ENCODE results near the gene CREB5.

The CREB5 gene

DNA sequence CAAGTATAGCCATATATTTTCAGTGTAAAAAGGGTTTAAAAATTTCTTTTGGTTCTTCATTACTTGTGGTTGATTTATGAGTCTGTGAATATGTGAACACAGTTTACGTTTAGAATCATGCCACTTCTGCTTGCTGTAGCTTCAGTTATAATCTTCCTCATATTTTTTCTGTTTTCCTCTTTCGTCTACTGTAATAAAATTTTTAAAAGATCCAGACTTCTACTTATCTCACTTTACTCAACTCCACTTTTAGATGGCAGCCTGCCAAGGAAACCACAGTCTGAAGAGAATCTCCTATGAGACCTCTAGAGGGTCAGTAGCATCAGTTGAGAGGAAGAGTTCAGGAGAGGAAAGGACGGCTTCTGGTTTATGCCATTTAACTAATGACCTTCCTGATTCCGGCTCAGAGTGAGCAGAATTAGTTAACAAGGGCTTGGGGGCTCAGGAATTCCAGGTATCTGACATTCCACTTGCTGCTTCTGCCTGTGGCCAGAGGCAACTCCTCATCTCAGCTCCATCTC lies 21.4 kb downstream of the CREB5 start:
- Histone ChIP-seq H3K4me1 (ENCODE audit: insufficient read depth, low read length) (peaks cover 47% of the 10 kb centered on the region), H3K9ac (ENCODE audit: low read depth, low read length) (no peak overlapping the region), H3K9me3 (ENCODE audit: control insufficient read depth, insufficient read depth, low read length) (no peaks in the 10 kb centered on the region), H3K36me3 (ENCODE audit: insufficient read depth, low read length) (no peaks in the 10 kb centered on the region)

DNA sequence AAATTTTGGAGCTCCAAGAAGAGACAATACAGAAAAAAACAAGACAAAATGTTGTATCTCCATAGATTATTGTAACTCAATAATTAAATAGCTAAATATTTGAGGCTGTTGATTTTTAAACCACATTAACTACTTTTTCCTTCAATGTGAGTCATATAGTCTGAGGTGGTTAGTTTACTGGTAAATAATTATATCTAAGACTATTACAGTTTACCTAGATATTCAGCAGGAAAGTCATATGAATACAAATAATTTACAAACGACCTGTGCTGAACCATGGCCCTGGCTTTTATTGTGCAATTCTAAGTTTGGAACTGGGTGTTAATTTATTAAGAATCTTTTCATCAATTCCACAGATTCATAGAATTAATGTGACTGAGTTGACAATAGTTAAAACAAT lies 22.2 kb downstream of the CREB5 start:
- H3K4me1 ChIP-seq (ENCODE audit: insufficient read depth, low read length), result peaks cover 45% of the 10 kb centered on the region
- H3K9ac ChIP-seq (ENCODE audit: low read depth, low read length), result no peak overlapping the region
- no peaks in the 10 kb centered on the region for H3K36me3 ChIP-seq (ENCODE audit: insufficient read depth, low read length)
- no peaks in the 10 kb centered on the region for H3K9me3 ChIP-seq (ENCODE audit: control insufficient read depth, insufficient read depth, low read length)

DNA sequence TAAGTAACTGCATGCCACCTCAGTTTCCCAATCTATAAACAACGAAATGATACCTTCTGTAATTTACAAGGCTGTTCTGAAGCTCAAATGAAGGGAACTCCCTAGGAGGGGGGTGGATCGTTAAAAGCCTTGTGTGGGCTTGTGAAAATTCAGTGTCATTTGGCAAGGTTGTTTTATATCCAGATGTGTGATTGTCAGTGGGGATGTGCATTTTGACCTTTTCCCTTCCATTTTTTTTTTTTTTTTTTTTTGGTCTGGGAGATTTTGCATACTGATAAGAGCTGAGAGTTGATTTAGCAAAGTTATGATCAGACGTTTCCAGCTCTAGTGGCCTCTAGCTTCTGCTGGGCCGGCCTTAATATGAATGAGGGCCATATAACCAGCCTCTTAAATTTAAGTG lies 22.8 kb downstream of the CREB5 start:
- no peaks in the 10 kb centered on the region for H3K36me3 ChIP-seq (ENCODE audit: insufficient read depth, low read length)
- no peak overlapping the region for H3K9ac ChIP-seq (ENCODE audit: low read depth, low read length)
- H3K4me1 ChIP-seq (ENCODE audit: insufficient read depth, low read length), result peaks cover 39% of the 10 kb centered on the region
- H3K9me3 ChIP-seq (ENCODE audit: control insufficient read depth, insufficient read depth, low read length), result no peaks in the 10 kb centered on the region

DNA sequence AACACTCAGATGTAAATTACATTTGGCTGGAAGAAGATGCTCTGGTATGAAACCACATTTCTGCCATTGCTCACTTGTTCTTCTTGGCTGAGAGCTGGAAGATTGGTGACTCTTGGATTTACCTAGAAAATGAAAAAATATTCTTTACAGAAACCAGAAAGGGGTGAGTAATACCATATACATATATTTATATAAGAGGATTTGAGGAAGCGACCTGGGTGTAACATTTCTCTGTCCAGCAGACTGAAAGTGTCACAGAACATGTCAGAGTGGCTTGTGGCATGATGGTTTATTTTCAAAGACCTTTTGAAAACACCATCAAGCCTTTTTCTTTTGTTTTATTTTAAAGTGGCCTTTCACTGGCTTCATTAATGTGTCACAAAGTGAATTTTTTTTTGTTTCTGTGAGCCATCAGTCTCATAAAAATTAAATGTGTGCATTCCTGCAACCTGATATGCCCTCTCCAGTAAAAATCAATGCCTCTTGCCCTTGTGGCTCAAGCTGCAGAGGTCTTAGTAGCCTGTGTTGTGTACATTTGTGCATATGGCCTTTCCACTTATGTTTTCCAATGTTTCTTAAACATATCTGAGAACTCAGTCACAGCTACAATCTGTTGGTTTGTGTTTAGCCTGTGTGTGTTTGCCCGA lies 23.5 kb downstream of the CREB5 start:
- no peaks in the 10 kb centered on the region for H3K36me3 ChIP-seq (ENCODE audit: insufficient read depth, low read length)
- peaks cover 35% of the 10 kb centered on the region for H3K4me1 ChIP-seq (ENCODE audit: insufficient read depth, low read length)
- no peak overlapping the region for H3K9ac ChIP-seq (ENCODE audit: low read depth, low read length)
- no peaks in the 10 kb centered on the region for H3K9me3 ChIP-seq (ENCODE audit: control insufficient read depth, insufficient read depth, low read length)

DNA sequence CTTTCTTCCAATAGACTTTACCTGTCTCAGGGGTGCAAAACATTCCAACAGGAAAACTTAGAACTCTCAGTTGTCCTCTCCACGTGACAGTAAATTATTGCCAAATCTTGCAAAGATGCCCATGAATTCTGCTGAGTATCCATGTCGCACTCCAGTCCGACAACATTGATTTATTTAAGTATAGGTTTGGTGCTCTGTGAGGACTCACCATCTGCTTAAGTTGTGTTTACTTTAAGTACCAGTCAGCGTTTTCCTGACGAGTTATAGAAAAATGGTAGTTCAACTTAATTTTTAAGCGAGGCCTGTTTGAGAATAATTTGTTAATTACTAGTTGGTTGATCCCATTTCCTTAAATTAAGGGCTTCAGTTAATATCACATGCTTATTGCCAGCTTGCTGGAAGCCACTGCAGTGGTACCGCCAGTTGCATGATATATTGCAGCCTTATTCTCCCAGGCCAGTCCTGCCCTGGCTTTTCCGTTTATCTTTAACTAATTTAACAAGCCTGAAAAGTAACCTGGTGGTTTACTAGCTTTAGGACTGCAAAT lies 27.8 kb downstream of the CREB5 start:
- Histone ChIP-seq H3K36me3 (ENCODE audit: insufficient read depth, low read length) (no peaks in the 10 kb centered on the region), H3K9me3 (ENCODE audit: control insufficient read depth, insufficient read depth, low read length) (no peaks in the 10 kb centered on the region), H3K9ac (ENCODE audit: low read depth, low read length) (no peak overlapping the region), H3K4me1 (ENCODE audit: insufficient read depth, low read length) (peaks cover 20% of the 10 kb centered on the region; the same call in 1 of the 2 replicates)

DNA sequence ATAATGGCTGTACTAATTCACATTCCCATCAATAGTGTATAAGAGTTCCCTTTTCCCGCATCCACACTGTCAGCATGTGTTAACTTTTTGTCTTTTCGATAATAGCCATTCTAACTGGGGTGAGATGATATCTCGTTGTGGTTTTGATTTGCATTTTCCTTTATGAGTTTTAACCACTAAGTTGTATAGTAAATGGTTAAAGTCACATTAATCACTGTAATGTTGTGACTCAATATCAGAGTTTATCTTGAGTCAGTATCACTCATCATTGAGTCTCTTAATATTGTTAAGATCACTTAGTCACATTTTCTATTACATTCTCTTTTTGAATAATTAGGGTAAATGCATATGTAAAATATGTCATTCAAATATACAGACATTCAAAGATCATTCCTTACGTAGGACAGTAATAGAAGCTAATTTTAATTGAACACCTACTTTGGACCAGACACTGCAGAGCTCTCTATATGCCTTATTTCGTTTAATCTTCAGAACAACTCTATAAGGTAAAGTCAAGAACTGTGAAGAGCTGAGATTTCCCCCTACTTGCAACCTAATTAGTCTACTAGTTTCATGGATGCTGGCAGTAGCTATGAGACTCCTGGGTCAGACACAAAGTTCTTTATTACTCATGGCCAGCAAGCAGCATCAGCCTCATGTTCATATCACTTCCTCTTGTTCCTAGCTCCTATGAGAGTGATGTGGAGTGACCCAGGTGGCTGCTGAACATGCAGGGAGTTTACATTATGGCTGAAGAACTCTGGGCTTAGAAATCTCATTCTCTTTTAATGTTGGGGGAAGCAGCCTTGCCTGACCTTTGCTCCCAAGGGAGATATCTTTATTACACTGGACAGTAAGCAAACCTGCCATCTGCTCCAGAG lies 30.5 kb downstream of the CREB5 start:
- Histone ChIP-seq H3K4me1 (ENCODE audit: insufficient read depth, low read length) (peaks cover 4% of the 10 kb centered on the region; the same call in 1 of the 2 replicates), H3K9me3 (ENCODE audit: control insufficient read depth, insufficient read depth, low read length) (no peaks in the 10 kb centered on the region), H3K36me3 (ENCODE audit: insufficient read depth, low read length) (no peaks in the 10 kb centered on the region), H3K9ac (ENCODE audit: low read depth, low read length) (no peak overlapping the region)

DNA sequence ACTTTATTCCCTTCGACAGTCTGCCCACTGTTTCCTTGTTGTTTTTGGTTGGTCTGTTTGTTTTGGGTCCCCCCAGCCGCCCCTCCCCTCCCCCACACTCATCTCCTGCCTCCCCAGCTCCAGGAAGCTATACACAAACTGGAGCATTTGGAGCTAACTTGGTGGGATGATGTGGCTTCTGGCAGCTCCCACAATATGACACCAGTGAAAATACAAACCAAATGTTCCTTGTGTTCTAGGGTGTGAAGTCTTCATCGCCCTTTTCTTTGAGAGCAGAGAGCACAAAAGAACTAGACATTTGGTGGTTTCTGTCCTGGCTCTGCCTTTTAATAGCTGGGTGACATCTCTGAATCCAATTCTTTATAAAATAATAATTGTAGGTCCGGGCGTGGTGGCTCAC lies 33.8 kb downstream of the CREB5 start:
- H3K9ac ChIP-seq (ENCODE audit: low read depth, low read length), result no peak overlapping the region
- H3K9me3 ChIP-seq (ENCODE audit: control insufficient read depth, insufficient read depth, low read length), result no peaks in the 10 kb centered on the region
- H3K4me1 ChIP-seq (ENCODE audit: insufficient read depth, low read length), result no peaks in the 10 kb centered on the region
- H3K36me3 ChIP-seq (ENCODE audit: insufficient read depth, low read length), result no peaks in the 10 kb centered on the region; the same call in 1 of the 2 replicates

DNA sequence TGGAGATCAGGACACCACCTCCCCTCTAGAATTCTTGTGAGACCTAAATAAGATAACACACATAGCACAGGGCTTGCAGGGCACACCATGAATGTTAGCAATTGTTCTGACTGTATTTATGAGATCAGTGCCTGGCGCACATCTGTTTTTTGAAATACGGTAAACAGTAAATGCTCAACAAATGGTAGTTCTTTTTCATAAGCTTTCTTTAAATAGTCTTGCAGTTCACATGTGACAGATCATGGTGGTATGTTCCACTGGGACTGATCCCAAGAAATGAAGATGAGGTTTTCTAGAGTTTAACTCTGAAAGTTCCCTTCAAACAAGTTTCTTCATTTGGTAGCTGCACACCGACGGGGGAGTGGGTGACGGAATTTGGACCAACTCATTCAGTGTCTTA lies 34.8 kb downstream of the CREB5 start:
- no peaks in the 10 kb centered on the region; the same call in 1 of the 2 replicates for H3K36me3 ChIP-seq (ENCODE audit: insufficient read depth, low read length)
- H3K9ac ChIP-seq (ENCODE audit: low read depth, low read length), result no peak overlapping the region
- no peaks in the 10 kb centered on the region for H3K4me1 ChIP-seq (ENCODE audit: insufficient read depth, low read length)
- H3K9me3 ChIP-seq (ENCODE audit: control insufficient read depth, insufficient read depth, low read length), result no peaks in the 10 kb centered on the region

DNA sequence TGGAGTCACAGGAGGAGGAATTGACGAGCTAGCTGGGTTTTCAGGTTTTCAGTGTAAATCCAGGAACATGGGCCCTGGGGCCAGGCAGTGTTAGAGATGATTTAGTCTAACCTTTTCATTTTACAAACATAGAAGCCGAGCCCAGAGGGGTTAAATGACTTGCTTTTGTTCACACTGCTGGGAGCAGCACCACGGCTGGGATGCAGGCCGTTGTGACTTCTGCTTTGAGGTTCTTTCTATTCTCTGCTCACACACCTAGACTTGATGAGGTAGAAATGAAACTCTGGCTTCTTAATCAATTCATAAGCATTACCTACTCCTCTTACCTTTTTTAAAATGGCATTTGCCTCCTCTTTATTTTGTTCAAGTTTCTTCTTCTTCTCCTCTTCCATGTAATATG lies 36.4 kb downstream of the CREB5 start:
- no peak overlapping the region for H3K9ac ChIP-seq (ENCODE audit: low read depth, low read length)
- peaks cover 4% of the 10 kb centered on the region; the same call in 1 of the 2 replicates for H3K4me1 ChIP-seq (ENCODE audit: insufficient read depth, low read length)
- no peaks in the 10 kb centered on the region for H3K9me3 ChIP-seq (ENCODE audit: control insufficient read depth, insufficient read depth, low read length)
- H3K36me3 ChIP-seq (ENCODE audit: insufficient read depth, low read length), result no peaks in the 10 kb centered on the region; the same call in 1 of the 2 replicates

DNA sequence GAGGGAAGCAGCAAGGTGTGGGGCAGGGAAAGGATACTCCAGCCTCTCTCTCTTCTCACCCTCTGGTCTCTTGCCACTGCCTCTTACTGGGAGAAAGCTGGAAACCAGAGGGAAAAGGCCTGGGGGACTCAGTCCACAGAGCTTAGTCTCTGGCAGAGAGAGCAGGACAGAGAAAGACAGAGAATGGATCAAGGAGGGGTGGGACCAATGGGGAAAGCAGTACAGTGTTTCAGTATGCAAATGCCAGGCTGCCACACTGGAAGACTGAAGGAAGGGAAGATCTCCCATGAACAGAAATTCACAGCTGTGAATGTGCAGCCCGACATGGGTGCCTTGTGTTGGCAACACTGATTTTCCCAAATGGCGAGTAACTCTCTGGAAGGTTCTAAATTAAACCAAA lies 40.4 kb downstream of the CREB5 start:
- H3K36me3 ChIP-seq (ENCODE audit: insufficient read depth, low read length), result no peaks in the 10 kb centered on the region; the same call in 1 of the 2 replicates
- peaks cover 16% of the 10 kb centered on the region for H3K4me1 ChIP-seq (ENCODE audit: insufficient read depth, low read length)
- no peak overlapping the region for H3K9ac ChIP-seq (ENCODE audit: low read depth, low read length)
- no peaks in the 10 kb centered on the region for H3K9me3 ChIP-seq (ENCODE audit: control insufficient read depth, insufficient read depth, low read length)

DNA sequence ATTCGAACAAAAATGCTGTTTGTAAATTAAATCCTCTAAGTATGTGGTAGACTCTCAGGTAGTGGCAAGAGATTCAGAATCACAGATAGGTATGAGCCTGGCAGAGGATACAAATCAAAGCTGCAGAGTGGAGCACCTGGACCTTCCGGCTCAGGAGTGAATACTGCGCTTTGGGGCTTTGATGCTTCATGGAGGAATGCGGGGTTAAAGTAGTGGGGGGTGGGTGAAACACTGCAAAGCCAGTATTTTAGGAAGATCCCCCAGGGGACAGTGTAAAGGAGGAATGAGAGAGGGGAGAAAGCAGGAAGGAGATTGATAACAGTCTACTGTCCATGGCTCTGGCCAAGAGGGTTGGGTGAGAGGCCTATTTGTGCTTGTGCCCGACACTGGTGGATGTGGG lies 43.2 kb downstream of the CREB5 start:
- no peaks in the 10 kb centered on the region; the same call in 1 of the 2 replicates for H3K36me3 ChIP-seq (ENCODE audit: insufficient read depth, low read length)
- no peak overlapping the region for H3K9ac ChIP-seq (ENCODE audit: low read depth, low read length)
- H3K9me3 ChIP-seq (ENCODE audit: control insufficient read depth, insufficient read depth, low read length), result no peaks in the 10 kb centered on the region
- peaks cover 16% of the 10 kb centered on the region for H3K4me1 ChIP-seq (ENCODE audit: insufficient read depth, low read length)

DNA sequence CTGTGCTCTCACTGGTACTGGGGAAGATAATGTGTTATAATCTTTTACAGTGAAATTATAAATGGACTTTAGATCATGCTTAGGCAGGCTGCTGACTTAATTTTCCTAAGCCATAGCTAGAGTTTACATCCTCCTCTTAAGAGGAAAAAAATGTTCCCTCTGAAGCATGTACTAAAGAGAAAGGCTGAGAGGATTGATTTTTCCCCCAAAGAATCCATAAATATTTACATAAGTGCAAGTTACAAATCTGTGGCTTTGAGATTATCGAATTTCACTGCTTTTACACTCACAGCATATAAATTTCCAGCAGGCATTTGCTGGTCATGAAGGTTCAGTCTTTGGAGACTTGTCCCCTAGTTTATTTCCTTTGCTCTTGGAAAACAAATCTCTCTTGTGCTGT lies 43.7 kb downstream of the CREB5 start:
- Histone ChIP-seq H3K9me3 (ENCODE audit: control insufficient read depth, insufficient read depth, low read length) (no peaks in the 10 kb centered on the region), H3K4me1 (ENCODE audit: insufficient read depth, low read length) (peaks cover 16% of the 10 kb centered on the region), H3K36me3 (ENCODE audit: insufficient read depth, low read length) (no peaks in the 10 kb centered on the region; the same call in 1 of the 2 replicates), H3K9ac (ENCODE audit: low read depth, low read length) (no peak overlapping the region)

DNA sequence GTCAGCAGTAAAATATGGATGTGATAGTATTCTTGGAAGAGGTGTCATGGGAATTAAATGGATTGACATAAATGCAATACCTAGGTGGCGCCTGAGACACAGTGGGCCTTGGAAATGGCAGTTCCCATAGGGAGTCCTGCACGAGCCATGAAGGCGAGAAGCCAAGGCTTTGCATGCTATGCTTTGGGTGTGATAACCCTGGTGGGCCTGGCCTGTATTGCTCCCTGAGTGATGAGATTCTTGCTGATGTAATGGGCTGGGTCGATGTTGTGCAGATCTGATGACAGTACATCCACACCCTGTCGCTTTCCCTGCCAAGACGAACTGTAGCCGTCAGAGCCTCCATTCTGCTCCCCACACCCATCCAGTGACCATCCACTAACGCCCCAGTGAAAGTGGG lies 46.4 kb downstream of the CREB5 start:
- Histone ChIP-seq H3K36me3 (ENCODE audit: insufficient read depth, low read length) (no peaks in the 10 kb centered on the region), H3K9ac (ENCODE audit: low read depth, low read length) (no peak overlapping the region), H3K4me1 (ENCODE audit: insufficient read depth, low read length) (peaks cover 12% of the 10 kb centered on the region; the same call in 1 of the 2 replicates), H3K9me3 (ENCODE audit: control insufficient read depth, insufficient read depth, low read length) (no peaks in the 10 kb centered on the region)

DNA sequence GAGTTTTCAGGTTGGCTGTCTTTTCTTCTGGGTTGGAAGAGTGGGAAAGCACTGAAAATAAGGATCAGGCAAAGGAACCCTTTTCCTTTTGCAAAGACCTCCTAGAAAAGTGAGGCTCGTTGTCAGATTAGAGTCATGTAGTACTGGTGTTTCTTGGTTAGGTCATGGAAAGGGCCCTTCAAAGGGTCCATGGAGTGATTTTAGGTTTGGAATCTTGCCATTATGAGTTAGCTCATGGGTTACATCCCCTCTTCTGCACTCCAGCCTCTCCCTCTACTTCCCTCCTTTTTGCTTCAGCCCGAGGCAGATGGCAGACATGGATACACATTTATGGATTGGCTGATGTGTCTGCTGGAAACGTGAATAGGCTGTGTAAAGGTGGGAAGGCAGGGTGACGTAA lies 47.0 kb downstream of the CREB5 start:
- Histone ChIP-seq H3K9me3 (ENCODE audit: control insufficient read depth, insufficient read depth, low read length) (no peaks in the 10 kb centered on the region), H3K4me1 (ENCODE audit: insufficient read depth, low read length) (peaks cover 12% of the 10 kb centered on the region; the same call in 1 of the 2 replicates), H3K36me3 (ENCODE audit: insufficient read depth, low read length) (no peaks in the 10 kb centered on the region), H3K9ac (ENCODE audit: low read depth, low read length) (no peak overlapping the region)
